Panc1 (cell line): Measurements from ENCODE around the gene CIC.

ENCODE experiments used
- POLR2AphosphoS5 ChIP-seq: IDR thresholded peaks from 2 replicates; pipeline ENCODE4 v1.6.1; 2012; ENCODE audit warnings: mild to moderate bottlenecking, low read depth, low read length, moderate library complexity
- SIN3A ChIP-seq: IDR thresholded peaks from 2 replicates; pipeline ENCODE4 v1.6.1; 2012; ENCODE audit warnings: low read depth, mild to moderate bottlenecking, low read length, moderate library complexity, borderline replicate concordance; ENCODE audit not compliant: insufficient read depth
- TF ChIP-seq, protein P1 (sequence below): fragments of 450-650 bp; IDR thresholded peaks from 2 replicates; pipeline ENCODE4 v1.5.1; 2017; ENCODE audit warnings: mild to moderate bottlenecking

DNA sequence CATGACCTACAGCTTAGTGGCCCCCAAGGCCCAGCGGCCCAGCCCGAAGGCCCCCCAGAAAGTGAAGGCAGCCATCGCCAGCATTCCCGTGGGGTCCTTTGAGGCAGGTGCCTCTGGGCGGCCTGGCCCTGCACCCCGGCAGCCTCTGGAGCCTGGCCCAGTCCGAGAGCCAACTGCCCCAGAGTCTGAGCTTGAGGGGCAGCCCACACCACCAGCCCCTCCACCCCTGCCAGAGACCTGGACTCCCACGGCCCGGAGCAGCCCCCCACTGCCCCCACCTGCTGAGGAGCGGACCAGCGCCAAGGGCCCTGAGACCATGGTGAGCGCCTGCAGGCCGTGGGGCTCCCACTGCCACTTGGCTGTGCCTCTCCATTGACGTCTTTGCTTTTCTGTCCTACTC, 23.9 kb downstream of the CIC start:
- TF ChIP-seq, protein P1, sequence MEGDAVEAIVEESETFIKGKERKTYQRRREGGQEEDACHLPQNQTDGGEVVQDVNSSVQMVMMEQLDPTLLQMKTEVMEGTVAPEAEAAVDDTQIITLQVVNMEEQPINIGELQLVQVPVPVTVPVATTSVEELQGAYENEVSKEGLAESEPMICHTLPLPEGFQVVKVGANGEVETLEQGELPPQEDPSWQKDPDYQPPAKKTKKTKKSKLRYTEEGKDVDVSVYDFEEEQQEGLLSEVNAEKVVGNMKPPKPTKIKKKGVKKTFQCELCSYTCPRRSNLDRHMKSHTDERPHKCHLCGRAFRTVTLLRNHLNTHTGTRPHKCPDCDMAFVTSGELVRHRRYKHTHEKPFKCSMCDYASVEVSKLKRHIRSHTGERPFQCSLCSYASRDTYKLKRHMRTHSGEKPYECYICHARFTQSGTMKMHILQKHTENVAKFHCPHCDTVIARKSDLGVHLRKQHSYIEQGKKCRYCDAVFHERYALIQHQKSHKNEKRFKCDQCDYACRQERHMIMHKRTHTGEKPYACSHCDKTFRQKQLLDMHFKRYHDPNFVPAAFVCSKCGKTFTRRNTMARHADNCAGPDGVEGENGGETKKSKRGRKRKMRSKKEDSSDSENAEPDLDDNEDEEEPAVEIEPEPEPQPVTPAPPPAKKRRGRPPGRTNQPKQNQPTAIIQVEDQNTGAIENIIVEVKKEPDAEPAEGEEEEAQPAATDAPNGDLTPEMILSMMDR: no peak
- no peak for TF ChIP-seq POLR2AphosphoS5
- TF ChIP-seq SIN3A: no peak
